B cell (primary cell): ENCODE data around the gene RUVBL1. TPM values are rescaled to one million over a fixed set of nuclear protein-coding genes. Genes with fewer than 3 reads are reported as not detected.

Source experiments
- ATAC-seq: fragments of 200-7000 bp; cut with Tn5 transposase; one replicate; pipeline ENCODE4 v1.10.0; 2021; ENCODE audit warnings: low read depth, mild to moderate bottlenecking, moderate number of reproducible peaks, moderate library complexity
- CTCF ChIA-PET: fragments of 350-600 bp; sonication (Branson Sonifier 250); formaldehyde crosslinking; loops from one replicate; lab custom pipeline; 2021; ENCODE audit warnings: antibody characterized with exemption, inconsistent platforms; lab: Charles Lee
- POLR2A ChIA-PET: fragments of 350-600 bp; sonication (Branson Sonifier 250); formaldehyde crosslinking; loops from one replicate; lab custom pipeline; 2021; ENCODE audit warnings: antibody characterized with exemption; lab: Charles Lee
- DNase-seq: peaks from one replicate; pipeline ENCODE4 v3.0.0; 2013
- H2AFZ ChIP-seq: 2 replicates; pipeline ENCODE4 v1.6.1; 2012; ENCODE audit warnings: mild to moderate bottlenecking, low read depth, low read length; ENCODE audit not compliant: insufficient read depth, poor library complexity, severe bottlenecking
- H3K27ac ChIP-seq, 2 donors: 1 replicate in 1 of 2; 2 replicates in 1 of 2; pipeline ENCODE4 v1.5.1; 2012 to 2013; ENCODE audit warnings: low read length in 2 of 2, mild to moderate bottlenecking in 2 of 2, moderate library complexity in 1 of 2
- H3K27me3 ChIP-seq, 4 experiments: fragments of 200-600 bp in 1 of 4; sonication (generic) in 1 of 4; replicated peaks in 1 of 4; 1 replicate in 2 of 4; 2 replicates in 2 of 4; pipeline versions ENCODE4 v1.6.1 to v1.7.0; 2013 to 2016; ENCODE audit warnings: low read length in 3 of 4, mild to moderate bottlenecking in 2 of 4, mixed read lengths in 1 of 4, moderate library complexity in 1 of 4; ENCODE audit not compliant: insufficient read depth in 4 of 4, control insufficient read depth in 3 of 4; ENCODE audit errors: control extremely low read depth in 1 of 4
- H3K36me3 ChIP-seq, 2 experiments: replicated peaks in 1 of 2; 1 replicate in 1 of 2; 2 replicates in 1 of 2; pipeline versions ENCODE4 v1.6.1 to v1.7.1; 2013; ENCODE audit warnings: low read length in 1 of 2; ENCODE audit not compliant: insufficient read depth in 2 of 2, control insufficient read depth in 1 of 2; ENCODE audit errors: control extremely low read depth in 1 of 2, extremely low read depth in 1 of 2
- H3K4me1 ChIP-seq, 2 donors: fragments of 200-600 bp in 1 of 2; sonication (generic) in 1 of 2; 1 replicate in 1 of 2; 2 replicates in 1 of 2; pipeline versions ENCODE4 v1.5.1 to v1.6.1; 2013 to 2017; ENCODE audit warnings: low read length in 2 of 2; ENCODE audit not compliant: control insufficient read depth in 2 of 2, insufficient read depth in 2 of 2
- H3K4me2 ChIP-seq: replicated peaks from 2 replicates; pipeline ENCODE3; 2012; ENCODE audit warnings: mild to moderate bottlenecking, low read depth, low read length; ENCODE audit not compliant: poor library complexity, severe bottlenecking
- H3K4me3 ChIP-seq, 5 experiments: fragments of 200-600 bp in 1 of 5; sonication (generic) in 1 of 5; 1 replicate in 3 of 5; 2 replicates in 2 of 5; pipeline versions ENCODE4 v1.5.1 to v1.7.0; 2011 to 2016; ENCODE audit warnings: low read length in 4 of 5, mild to moderate bottlenecking in 4 of 5, low read depth in 2 of 5, control low read depth in 1 of 5, moderate library complexity in 1 of 5; ENCODE audit not compliant: insufficient read depth in 1 of 5; ENCODE audit errors: control extremely low read depth in 1 of 5, extremely low read depth in 1 of 5
- H3K79me2 ChIP-seq: fragments of 200-600 bp; sonication (generic); one replicate; pipeline ENCODE4 v1.6.0; 2016; ENCODE audit warnings: low read length; ENCODE audit not compliant: control insufficient read depth, insufficient read depth
- H3K9ac ChIP-seq: fragments of 200-600 bp; sonication (generic); 2 replicates; pipeline ENCODE4 v1.6.1; 2017; ENCODE audit warnings: mild to moderate bottlenecking, low read length, moderate library complexity
- H3K9me3 ChIP-seq, 3 donors: one replicate each; pipeline versions ENCODE4 v1.6.1 to v1.7.1; 2013; ENCODE audit warnings: low read length in 2 of 3; ENCODE audit not compliant: control insufficient read depth in 2 of 3, insufficient read depth in 1 of 3; ENCODE audit errors: control extremely low read depth in 1 of 3
- H4K20me1 ChIP-seq: 2 replicates; pipeline ENCODE4 v1.6.0; 2012; ENCODE audit warnings: mild to moderate bottlenecking, low read length; ENCODE audit not compliant: insufficient read depth, control insufficient read depth, poor library complexity, severe bottlenecking
- H3K27ac Mint-ChIP-seq: one replicate; pipeline ENCODE4 v1.8.0; 2021; ENCODE audit warnings: mixed read lengths
- H3K27me3 Mint-ChIP-seq: one replicate; pipeline ENCODE4 v1.8.0; 2021; ENCODE audit warnings: mixed read lengths
- H3K4me1 Mint-ChIP-seq: one replicate; pipeline ENCODE4 v1.8.0; 2021; ENCODE audit warnings: mixed read lengths
- H3K4me3 Mint-ChIP-seq: one replicate; pipeline ENCODE4 v1.8.0; 2021; ENCODE audit warnings: mixed read lengths
- H3K9me3 Mint-ChIP-seq: one replicate; pipeline ENCODE4 v1.8.0; 2022; ENCODE audit warnings: mixed read lengths; ENCODE audit not compliant: insufficient read depth
- CTCF ChIP-seq: fragments of 200-600 bp; IDR thresholded peaks from one replicate; pipeline ENCODE4 v1.8.0; 2022; ENCODE audit warnings: antibody characterized with exemption, mild to moderate bottlenecking
- EZH2 ChIP-seq: IDR thresholded peaks from 2 replicates; pipeline ENCODE4 v1.6.1; 2012; ENCODE audit warnings: borderline replicate concordance, low read depth, mild to moderate bottlenecking, moderate library complexity, low read length; ENCODE audit not compliant: insufficient read depth, poor library complexity, severe bottlenecking
- WGBS: methylation state at CpG from one replicate; pipeline ENCODE4 v1.1.5; 2013; ENCODE audit warnings: missing lambda C conversion rate; ENCODE audit not compliant: insufficient coverage; 5-methylcytosine and 5-hydroxymethylcytosine counted together
- intact Hi-C: fragments of 100-400 bp; cut with micrococcal nuclease; formaldehyde crosslinking; loops from one replicate; pipeline ENCODE4 v1.10.0; 2022
- polyA plus RNA-seq: library from polyadenylated mRNA; depleted of rRNA; stranded (reverse); fragments of >200 nt; gene quantifications from 2 replicates; pipeline ENCODE4 v1.2.3, GENCODE V29; 2012
- total RNA-seq, 2 donors: library from RNA; stranded (reverse); fragments of 120-200 nt in 1 of 2; gene quantifications; 1 replicate in 1 of 2; 2 replicates in 1 of 2; pipeline versions ENCODE4 v1.2.3 to v1.2.4, GENCODE V29; 2013 to 2022

Gene RUVBL1
- total and polyA plus RNA-seq, 2 donors (not counting 1 experiment from before 2014, with no cell fraction given): 20.4 to 20.5 TPM

DNA sequence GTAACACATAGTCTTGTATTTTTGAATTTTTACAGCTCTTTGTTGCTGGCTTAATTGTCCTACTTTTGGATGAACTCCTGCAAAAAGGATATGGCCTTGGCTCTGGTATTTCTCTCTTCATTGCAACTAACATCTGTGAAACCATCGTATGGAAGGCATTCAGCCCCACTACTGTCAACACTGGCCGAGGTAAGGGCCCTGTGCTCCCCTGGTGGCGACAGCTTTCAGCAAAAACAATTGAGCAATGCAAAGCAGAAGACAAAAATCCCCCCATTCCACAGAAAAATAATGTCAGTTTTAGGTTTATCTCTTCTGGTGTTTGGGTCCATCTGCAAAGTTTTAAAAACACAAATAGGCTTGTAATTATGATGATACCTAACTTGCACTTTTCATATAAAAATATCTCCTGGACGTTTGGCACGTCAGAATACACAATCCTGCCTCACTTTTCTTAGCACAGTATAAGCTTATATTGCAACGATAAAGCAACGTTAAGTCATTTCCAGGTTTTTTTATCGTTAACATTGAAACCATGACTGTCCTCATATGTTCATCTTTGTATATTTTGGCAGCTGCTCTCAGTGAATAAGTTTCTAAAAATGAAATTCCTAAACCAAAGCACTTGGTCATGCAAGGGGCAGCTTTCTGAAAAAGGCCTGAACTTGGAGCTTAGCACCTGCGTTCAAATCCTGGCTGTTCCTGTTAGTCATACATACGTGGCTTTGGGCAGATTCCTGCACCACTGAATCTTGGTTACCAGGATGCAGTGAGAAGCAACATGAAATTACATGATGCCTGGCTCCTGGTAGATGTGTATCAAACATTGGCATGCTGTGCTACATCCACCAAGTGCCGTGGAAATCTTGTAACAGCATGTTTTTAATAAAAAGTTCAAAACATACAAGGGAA lies 62.9 kb downstream of the RUVBL1 start:
- POLR2A ChIA-PET: no interaction called here
- Mint-ChIP-seq H3K4me1 (peaks cover under 1% of the 10 kb centered on the region), H3K9me3 (no peaks in the 10 kb centered on the region), H3K27me3 (no peaks in the 10 kb centered on the region), H3K27ac (no peak overlapping the region), H3K4me3 (no peak overlapping the region)
- Histone ChIP-seq H3K27ac (no peak overlapping the region), H3K9ac (no peak overlapping the region), H3K4me3 (no peak overlapping the region), H2AFZ (no peak overlapping the region), H4K20me1 (peaks cover 9% of the 10 kb centered on the region), H3K9me3 (no peaks in the 10 kb centered on the region), H3K27me3 (no peaks in the 10 kb centered on the region), H3K4me1 (no peaks in the 10 kb centered on the region), H3K4me2 (no peak overlapping the region), H3K36me3 (peaks cover 2 to 83% of the 10 kb centered on the region in 2 experiments), H3K79me2 (peaks cover 3% of the 10 kb centered on the region)
- 89% methylated on average over 4 of the region's 11 CpGs for WGBS
- TF ChIP-seq EZH2: no peak
- TF ChIP-seq CTCF: no peak
- CTCF ChIA-PET: interaction anchor here (1.0 kb wide), 1 partner anchor 32 kb away, joined by 4 read pairs; no protein-coding TSS in a partner anchor
- intact Hi-C loops: no loop called here
- ATAC-seq (no peak), DNase-seq (no peak)

DNA sequence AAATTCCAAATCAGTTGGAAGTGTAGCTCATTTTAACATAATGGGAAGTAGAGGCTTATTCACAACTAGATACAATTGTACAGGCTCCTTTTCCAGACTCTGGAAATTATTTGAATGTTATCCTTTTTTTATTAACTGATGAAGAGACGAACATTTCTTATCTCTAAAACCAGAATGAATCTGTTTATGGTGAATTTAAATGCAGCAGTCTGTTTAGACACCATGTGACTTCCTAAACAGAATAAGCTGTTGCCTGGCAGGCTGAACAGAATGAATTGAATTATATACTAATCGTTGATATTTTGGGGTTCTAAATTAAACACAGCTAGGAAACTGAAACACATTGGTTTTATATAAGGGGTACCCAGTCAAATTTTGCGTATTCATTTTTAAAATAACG lies 67.4 kb downstream of the RUVBL1 start:
- no peak overlapping the region for H3K9ac ChIP-seq
- ATAC-seq: no peak
- H2AFZ ChIP-seq: no peak overlapping the region
- peaks cover 21% of the 10 kb centered on the region for H4K20me1 ChIP-seq
- Mint-ChIP-seq H3K9me3 (no peaks in the 10 kb centered on the region), H3K27ac (no peak overlapping the region), H3K27me3 (no peaks in the 10 kb centered on the region), H3K4me1 (peaks cover 37% of the 10 kb centered on the region), H3K4me3 (no peak overlapping the region)
- CTCF ChIA-PET: interaction anchor here (0.5 to 2.2 kb wide), 5 partner anchors 9 to 264 kb away, joined by 3 to 6 read pairs (median 5); no protein-coding TSS in a partner anchor
- no peak overlapping the region for H3K27ac ChIP-seq
- no peak overlapping the region for H3K4me3 ChIP-seq
- no peaks in the 10 kb centered on the region for H3K27me3 ChIP-seq
- DNase-seq: no peak
- no peaks in the 10 kb centered on the region for H3K9me3 ChIP-seq
- POLR2A ChIA-PET: no interaction called here
- H3K36me3 ChIP-seq: peaks cover 0 to 58% of the 10 kb centered on the region in 2 experiments
- no peak for TF ChIP-seq EZH2
- TF ChIP-seq CTCF: no peak
- H3K4me2 ChIP-seq: no peak overlapping the region
- peaks cover 27 to 28% of the 10 kb centered on the region in 2 donors for H3K4me1 ChIP-seq
- intact Hi-C loops: no loop called here
- H3K79me2 ChIP-seq: peaks cover 44% of the 10 kb centered on the region
- 100% methylated on average over 2 of the region's 4 CpGs for WGBS
